Activated CD4-positive, alpha-beta T cell treated with anti-CD3 and anti-CD28 coated beads for 4 hours (primary cell): Measurements from ENCODE around the gene IGSF21.
"Not testable (repeated sequence)": the region's sequence is repeated elsewhere in the genome, so short reads cannot be mapped to it uniquely, and the experiment has no call there.

Experiments
- DNase-seq, 2 donors: peaks; one replicate each; pipeline ENCODE4 v3.0.0-alpha.2; 2020

The IGSF21 gene

GRCh38 chr1:18147672-18148071 lies 40.1 kb downstream of the IGSF21 start:
- no peak for DNase-seq

- DNase-seq = no peak
These were observed 40.9 kb downstream of the IGSF21 start for GRCh38 chr1:18148461-18148860.

DNA sequence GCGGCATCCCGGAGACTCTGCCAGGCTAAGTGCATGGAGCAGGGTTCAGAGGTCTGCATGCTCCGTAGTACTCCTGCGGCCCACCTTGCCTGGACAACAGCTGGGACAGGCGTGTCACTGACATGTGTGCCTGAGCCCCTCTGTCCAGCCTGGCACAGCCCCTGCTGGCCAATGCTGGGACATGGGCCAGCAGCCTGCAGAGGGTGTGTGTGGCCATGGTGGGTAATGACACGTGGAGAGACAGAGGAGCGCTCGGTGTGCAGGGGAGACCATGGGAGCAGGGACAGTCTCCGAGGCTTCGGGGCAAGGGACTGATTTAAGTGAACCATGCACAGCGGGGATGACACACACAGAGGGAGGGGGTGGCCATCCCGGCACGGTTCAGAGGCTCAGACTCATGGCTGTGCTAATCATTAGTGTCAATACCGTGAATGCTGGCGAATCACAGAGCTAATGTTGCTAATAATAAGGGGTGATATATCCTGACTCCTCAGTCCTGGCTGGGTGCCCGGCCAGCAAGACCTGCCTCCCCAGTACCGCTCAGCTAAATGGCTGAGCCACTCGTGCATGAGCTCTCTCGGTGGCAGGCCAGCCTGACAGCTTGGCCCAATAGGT lies 41.5 kb downstream of the IGSF21 start:
- no peak for DNase-seq

DNA sequence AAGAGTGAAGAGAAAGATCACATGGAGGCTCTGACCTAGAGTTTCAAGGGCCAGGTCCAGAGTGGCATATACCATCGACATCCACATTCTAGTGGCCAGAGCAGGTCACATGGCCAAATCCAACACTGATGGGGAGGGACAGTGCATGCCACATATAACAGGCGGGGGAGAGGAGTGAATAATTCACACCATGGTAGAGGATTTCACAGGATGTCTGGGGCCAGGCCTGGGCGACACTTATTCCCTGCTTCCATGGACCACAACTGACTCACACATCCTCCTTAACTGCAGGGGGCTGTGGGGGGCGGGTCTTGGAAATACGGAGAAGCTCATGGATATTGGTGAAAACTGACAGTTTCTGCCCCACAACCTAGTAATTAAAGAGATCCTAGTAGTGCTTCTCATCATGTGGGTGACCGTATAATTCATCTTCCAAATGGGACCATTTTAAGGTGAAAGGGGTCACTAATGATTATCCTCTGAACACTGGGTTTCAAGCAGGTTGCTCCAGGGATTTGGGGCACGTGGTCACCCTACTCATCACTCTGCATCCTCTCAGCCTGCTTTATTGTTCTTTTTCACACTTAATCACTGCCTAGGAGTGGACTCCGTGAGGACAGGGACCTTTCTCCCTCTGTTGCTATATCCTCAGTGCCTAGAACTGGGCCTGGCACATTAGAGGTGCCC lies 44.0 kb downstream of the IGSF21 start:
- DNase-seq = no peak

GRCh38 chr1:18154430-18155194 lies 47.0 kb downstream of the IGSF21 start:
- no peak for DNase-seq

DNA sequence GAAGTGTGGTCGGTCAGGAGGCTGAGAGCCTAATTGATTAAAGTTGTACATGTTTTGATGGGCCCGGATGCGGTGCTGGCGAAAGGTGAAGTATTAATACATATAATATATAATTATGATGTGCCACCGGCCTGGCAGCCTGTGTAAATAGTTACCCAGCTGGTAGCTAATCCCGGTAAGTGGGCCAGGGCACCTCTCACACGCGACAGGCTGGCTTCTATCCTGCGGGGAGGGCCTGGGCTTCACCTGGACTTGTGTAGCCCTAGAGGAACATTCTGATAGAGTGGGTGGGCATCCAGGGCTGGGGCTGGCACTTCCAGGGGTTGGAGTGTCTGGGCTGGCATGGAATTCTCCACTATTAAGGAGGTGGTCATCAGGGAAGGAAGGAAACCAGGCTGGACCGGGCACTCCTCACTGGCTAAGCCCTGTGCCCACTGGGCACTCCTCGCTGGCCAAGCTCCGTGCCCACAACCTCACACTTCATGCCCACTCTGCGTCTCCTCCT lies 48.3 kb downstream of the IGSF21 start:
- DNase-seq = no peak

DNA sequence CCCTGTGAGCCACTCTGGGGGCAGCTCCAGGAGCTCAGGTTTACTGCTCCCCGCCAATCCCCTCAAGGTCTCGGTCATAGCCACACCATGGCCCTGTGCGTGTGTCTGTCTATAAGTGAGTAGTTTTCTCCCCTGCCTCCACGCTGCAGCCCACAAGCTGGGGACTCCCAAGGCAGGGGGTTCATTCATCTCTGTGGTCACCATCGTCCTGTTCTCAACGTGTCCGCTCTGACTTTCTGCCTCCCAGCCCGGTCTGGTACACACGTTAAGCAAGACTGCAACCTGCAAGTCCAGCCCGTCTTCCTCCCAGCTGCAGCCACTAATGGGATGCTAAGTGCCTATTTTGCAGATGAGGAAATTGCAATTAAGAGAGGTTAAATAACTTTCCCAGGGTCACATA lies 49.8 kb downstream of the IGSF21 start:
- no peak for DNase-seq

GRCh38 chr1:18157968-18158367 lies 50.4 kb downstream of the IGSF21 start:
- no peak for DNase-seq

DNA sequence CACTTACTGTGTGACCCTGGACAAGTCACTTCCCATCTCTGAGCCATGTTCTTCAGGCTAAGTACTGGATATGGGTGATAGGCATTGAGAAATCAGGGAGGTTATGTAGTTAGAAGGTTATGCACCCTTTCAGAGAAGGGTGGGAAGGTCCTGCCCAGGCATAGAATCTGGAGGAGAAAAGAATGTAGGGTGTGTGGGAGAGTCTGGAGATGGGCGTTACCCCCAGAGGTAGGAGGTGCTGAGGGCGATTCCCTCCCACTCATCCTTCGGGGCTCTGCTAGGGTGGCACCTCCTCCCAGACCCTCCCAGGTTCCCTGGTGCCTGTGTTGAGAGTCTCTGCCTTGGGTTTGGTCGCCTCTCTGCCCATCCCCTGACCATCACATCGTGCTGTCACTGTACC lies 51.1 kb downstream of the IGSF21 start:
- no peak for DNase-seq

- no peak for DNase-seq
These were observed 52.8 kb downstream of the IGSF21 start for GRCh38 chr1:18160290-18160942.

- no peak for DNase-seq
These were observed 54.1 kb downstream of the IGSF21 start for GRCh38 chr1:18161690-18162089.

DNA sequence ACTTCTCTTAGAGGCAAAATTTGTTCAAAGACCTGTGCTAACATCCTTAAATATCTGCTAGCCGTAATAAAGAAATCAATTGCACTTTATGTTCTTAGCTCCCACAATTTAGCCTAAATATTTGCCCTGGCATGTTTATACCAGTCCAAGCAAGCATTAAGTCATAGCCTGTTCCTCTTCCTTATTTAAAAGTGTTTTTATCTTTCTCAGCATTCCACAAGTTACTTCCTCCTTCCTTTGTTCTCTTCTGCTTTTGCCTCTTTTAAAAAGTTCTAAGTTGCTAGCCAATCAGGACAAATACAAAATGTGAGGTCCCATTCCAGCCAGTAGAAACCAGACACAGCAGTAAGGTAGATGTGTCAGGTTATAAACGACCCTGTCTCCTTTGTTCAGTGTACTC lies 58.0 kb downstream of the IGSF21 start:
- not testable (repeated sequence) for DNase-seq

- DNase-seq = no peak
These were observed 58.7 kb downstream of the IGSF21 start for GRCh38 chr1:18166341-18166740.

DNA sequence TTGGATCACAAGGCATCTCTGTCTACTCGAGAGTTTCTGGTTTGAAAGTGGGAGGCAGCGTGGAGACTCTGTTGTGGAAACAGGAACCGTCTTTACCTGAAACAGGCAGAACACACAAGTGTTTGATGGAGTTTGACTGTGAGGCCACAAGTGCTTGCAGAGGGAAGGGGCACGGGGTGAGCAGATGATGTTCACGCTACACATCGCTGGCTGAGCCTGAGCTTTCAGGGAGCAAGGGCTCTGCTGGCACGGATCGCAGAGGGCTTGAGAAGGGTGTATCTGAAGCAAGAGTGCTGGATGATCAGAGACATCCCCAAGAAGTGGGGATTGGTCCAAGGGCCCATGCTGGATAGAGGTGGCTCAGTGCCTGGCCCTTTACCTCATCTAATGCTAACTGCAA lies 59.3 kb downstream of the IGSF21 start:
- no peak for DNase-seq

DNA sequence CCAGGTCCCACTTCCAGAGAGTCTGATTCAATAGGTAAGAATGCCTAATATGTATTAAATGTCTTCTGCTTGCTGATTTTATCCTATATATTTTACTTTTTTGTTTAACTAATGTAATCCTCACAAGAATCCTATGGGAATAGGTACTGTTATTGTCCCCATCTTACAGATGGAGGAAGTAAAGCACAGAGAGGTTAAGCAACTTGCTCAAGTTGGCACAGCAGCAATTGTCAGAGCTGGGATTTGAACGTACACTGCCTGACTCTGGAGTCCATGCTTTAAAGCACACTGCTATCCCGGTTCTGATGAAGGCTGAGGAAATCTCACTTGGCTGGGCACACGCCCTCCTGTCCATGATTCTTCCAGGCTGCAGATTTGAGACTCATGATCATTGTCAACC lies 62.8 kb downstream of the IGSF21 start:
- DNase-seq = no peak

GRCh38 chr1:18174037-18174436 lies 66.4 kb downstream of the IGSF21 start:
- no peak for DNase-seq

- DNase-seq = no peak
These were observed 67.5 kb downstream of the IGSF21 start for GRCh38 chr1:18175051-18175450.

DNA sequence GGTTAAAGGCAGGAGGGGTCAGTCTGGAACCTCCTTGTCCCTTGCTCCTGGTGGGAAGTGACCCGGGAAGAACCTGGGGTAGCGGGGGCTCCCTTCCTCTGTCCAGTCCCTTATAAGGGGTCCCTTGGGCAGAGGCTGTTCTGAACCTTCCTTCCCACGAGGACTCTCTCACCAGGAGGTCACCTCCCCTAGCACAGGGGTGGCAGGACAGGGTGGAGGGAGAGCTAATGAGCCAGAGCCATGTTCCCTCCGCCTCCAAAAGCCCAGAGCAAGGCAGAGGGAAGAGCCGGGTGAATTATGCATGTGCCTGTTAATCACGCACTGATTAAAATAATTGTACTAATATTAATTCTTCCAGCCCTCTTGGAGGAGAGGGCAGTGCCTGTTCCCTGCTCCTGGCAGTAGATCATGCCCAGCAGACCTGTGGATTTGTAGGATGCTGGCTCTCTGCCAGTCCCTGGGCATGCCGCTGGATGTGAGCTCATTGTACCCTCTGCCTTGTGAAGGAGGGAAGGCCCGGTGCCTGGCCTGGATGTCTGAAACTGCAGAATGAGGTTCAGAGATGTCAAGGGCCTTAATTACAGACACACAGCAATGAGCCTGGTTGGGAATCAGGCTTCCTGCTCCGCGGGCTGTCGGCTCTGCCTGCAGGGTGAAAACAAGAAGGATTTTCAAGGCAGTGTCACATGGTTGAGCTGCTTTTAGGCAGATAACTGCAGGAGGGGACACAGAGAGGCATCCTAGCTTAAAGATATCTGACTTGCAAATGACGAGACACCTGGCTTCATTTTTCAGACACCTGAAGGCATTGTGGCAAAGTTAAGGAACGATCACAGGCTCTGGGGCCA lies 68.2 kb downstream of the IGSF21 start:
- DNase-seq = no peak

DNA sequence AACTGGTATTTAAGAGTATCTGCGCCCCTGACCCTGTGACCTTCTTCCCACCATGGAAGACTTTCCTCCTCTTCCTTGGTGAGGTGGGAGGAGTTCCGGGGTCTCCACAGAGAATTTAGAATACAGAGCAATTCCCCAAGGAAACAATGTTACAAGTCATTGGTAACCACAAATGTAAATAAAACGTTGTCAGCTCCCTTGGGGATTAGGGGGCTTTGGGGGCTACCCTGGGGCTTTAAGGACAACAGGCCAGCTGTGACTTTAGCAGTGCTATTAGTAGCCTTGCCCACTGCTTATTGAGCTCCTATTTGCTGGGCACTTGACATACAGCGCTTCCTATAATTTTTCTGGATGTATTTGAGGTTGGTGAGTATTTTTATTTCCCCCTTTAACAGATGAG lies 69.0 kb downstream of the IGSF21 start:
- no peak for DNase-seq

DNA sequence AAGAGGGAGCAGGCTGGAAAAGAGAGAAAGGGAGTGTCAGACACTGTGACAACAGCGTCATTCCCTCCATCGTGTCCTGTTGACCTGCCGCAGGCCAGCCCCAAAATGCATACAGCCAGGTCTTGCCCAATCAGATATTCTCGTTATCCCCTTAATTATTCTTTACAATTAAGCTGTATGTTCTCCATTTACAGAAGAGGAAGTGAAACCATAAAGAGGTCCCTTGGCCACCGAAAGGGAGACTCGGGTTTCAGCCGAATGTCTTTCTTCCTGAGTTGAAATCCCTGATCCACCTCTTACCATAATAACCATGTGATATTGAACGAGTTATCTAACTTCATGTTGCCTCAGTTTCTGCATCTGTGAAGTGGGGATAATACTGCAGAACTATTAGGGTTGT lies 70.5 kb downstream of the IGSF21 start:
- DNase-seq = no peak

DNA sequence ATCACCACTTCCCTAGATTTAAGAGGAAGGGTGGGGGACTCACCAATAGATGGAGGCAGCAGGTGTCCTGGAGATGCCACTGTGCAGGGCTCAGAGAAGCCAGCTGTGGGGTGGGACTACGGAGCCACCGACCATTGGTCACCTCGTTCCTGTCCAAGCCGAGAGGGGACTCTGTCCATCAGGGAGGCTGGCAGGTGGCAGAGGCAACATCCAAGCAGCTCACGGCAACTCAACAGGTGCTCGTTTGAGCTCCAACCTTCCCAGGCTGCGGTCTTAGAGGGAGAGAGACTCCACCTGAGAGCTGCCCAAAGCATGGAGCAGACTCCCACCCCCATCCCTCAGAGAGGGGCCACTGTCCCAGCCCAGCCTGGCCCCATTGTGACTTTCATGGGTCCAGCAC lies 71.4 kb downstream of the IGSF21 start:
- no peak for DNase-seq

DNA sequence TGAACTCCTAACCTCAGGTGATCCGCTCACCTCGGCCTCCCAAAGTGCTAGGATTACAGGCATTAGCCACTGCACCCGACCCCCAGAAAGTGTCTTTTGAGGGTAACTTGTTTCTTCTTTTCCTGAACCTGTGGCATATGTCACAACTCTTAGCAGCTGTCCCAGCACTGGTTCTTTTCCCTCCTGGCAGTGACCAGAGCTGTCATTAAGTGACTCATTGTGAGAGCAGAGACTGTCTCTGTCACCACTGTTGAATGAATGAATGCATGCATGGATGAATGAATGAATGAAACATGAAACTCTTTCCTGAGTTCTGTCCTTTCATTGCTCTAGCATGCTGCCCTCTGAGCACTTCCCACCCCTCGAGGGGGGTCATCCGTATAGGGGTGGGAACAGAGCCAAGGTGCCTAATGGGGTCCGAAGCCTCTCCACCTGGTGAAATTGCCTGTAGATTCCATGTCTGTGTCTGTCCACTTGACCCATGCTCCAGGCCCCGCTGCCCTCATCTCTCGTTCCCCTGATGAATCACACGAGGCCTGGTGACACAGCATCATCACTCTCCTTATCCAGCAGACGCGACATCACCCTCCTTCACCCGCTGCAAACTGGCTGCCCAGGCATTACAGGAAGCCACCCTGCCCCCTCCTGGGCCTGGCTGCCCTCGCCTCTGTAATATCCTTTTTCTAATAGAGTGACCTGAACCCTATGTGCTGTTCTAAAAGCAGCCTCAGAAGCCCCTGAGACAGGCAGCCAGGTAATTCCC lies 75.0 kb downstream of the IGSF21 start:
- DNase-seq = no peak
